SK-N-SH (cell line): ENCODE measurements around the gene CXADR. TPM values are rescaled to one million over a fixed set of nuclear protein-coding genes. Genes with fewer than 3 reads are reported as not detected.

Experiments used
- CTCF ChIA-PET: fragments of 300-600, 350-600 bp; formaldehyde crosslinking; extraction: SDS; loops from one replicate; lab custom pipeline; 2021; lab: Yijun Ruan, JAX
- POLR2A ChIA-PET: fragments of 350-600 bp; sonication (Branson Sonifier 250); formaldehyde crosslinking; extraction: SDS; loops from one replicate; lab custom pipeline; 2020; ENCODE audit warnings: antibody characterized with exemption, inconsistent platforms; lab: Yijun Ruan, JAX
- DNase-seq: peaks from one replicate; pipeline ENCODE4 v3.0.0; 2012
- H2AFZ ChIP-seq: fragments of 200-600 bp; sonication (generic); 2 replicates; pipeline ENCODE4 v1.8.1; 2016; ENCODE audit warnings: antibody characterized with exemption, mild to moderate bottlenecking, low read depth
- H3F3A ChIP-seq: fragments of 200-600 bp; sonication (generic); replicated peaks from 2 replicates; pipeline ENCODE3; 2016; ENCODE audit warnings: antibody characterized with exemption, mild to moderate bottlenecking; ENCODE audit not compliant: insufficient read depth
- H3K27ac ChIP-seq, 2 experiments: fragments of 200-500 bp in 1 of 2; fragments of 200-600 bp in 1 of 2; sonication (Bioruptor generic) in 1 of 2; sonication (generic), shearing (Covaris generic) in 1 of 2; 2 replicates each; pipeline versions ENCODE4 v1.5.1 to v1.6.1; 2014 to 2016; ENCODE audit warnings: low read depth in 2 of 2, inconsistent platforms in 1 of 2, low read length in 1 of 2, mild to moderate bottlenecking in 1 of 2, mixed read lengths in 1 of 2
- H3K27me3 ChIP-seq: fragments of 200-600 bp; sonication (generic), shearing (Covaris generic); 2 replicates; pipeline ENCODE4 v1.6.1; 2016; ENCODE audit warnings: mixed run types; ENCODE audit not compliant: insufficient read depth
- H3K36me3 ChIP-seq, 2 experiments: fragments of 200-500 bp in 1 of 2; fragments of 200-600 bp in 1 of 2; sonication (Bioruptor generic) in 1 of 2; sonication (generic) in 1 of 2; replicated peaks in 1 of 2; 2 replicates each; pipeline versions ENCODE3 to v1.5.1; 2014 to 2016; ENCODE audit warnings: low read length in 1 of 2, mild to moderate bottlenecking in 1 of 2; ENCODE audit not compliant: insufficient read depth in 2 of 2, control insufficient read depth in 1 of 2
- H3K4me1 ChIP-seq, 2 experiments: fragments of 200-500 bp in 1 of 2; fragments of 200-600 bp in 1 of 2; sonication (Bioruptor generic) in 1 of 2; sonication (generic), shearing (Covaris generic) in 1 of 2; 2 replicates each; pipeline versions ENCODE4 v1.5.1 to v1.6.1; 2014 to 2016; ENCODE audit warnings: low read depth in 1 of 2, low read length in 1 of 2, mixed run types in 1 of 2; ENCODE audit not compliant: insufficient read depth in 2 of 2, control insufficient read depth in 1 of 2
- H3K4me2 ChIP-seq: fragments of 200-600 bp; sonication (generic), shearing (Covaris generic); 2 replicates; pipeline ENCODE4 v1.6.1; 2017; ENCODE audit warnings: mixed run types
- H3K4me3 ChIP-seq, 2 experiments: fragments of 200-500 bp in 1 of 2; fragments of 200-600 bp in 1 of 2; sonication (Bioruptor generic) in 1 of 2; sonication (generic), shearing (Covaris generic) in 1 of 2; 2 replicates each; pipeline versions ENCODE4 v1.5.1 to v1.8.1; 2014 to 2016; ENCODE audit warnings: low read depth in 2 of 2, inconsistent platforms in 1 of 2, low read length in 1 of 2, mild to moderate bottlenecking in 1 of 2, mixed read lengths in 1 of 2, moderate library complexity in 1 of 2
- H3K79me2 ChIP-seq: fragments of 200-600 bp; sonication (generic); 2 replicates; pipeline ENCODE4 v1.8.1; 2017; ENCODE audit warnings: mild to moderate bottlenecking; ENCODE audit not compliant: insufficient read depth
- H3K9ac ChIP-seq: fragments of 200-600 bp; sonication (generic); 2 replicates; pipeline ENCODE4 v1.6.1; 2017; ENCODE audit warnings: mixed run types
- H3K9me2 ChIP-seq: fragments of 200-600 bp; sonication (generic); 2 replicates; pipeline ENCODE4 v1.6.1; 2017; ENCODE audit warnings: mixed run types
- H3K9me3 ChIP-seq: fragments of 200-600 bp; sonication (generic); 2 replicates; pipeline ENCODE4 v1.6.1; 2017; ENCODE audit warnings: mixed run types, mild to moderate bottlenecking, moderate library complexity
- H4K20me1 ChIP-seq: fragments of 200-600 bp; sonication (generic); 2 replicates; pipeline ENCODE4 v1.6.1; 2017; ENCODE audit warnings: mild to moderate bottlenecking, mixed run types; ENCODE audit not compliant: insufficient read depth
- CTCF ChIP-seq: fragments of 200-600 bp; sonication (generic); IDR thresholded peaks from 2 replicates; pipeline ENCODE4 v1.6.1; 2017; ENCODE audit warnings: antibody characterized with exemption, mild to moderate bottlenecking, moderate library complexity
- ELF1 ChIP-seq: IDR thresholded peaks from 2 replicates; pipeline ENCODE4 v1.4.0; 2012
- EP300 ChIP-seq, 2 experiments: IDR thresholded peaks; 2 replicates each; pipeline versions ENCODE4 v1.4.0 to v1.6.1; 2012; ENCODE audit warnings: borderline replicate concordance in 1 of 2, low read depth in 1 of 2, low read length in 1 of 2
- FOXM1 ChIP-seq: IDR thresholded peaks from 2 replicates; pipeline ENCODE4 v1.4.0; 2012; ENCODE audit warnings: low read depth, mild to moderate bottlenecking
- GATA2 ChIP-seq: sonication (generic); formaldehyde crosslinking; IDR thresholded peaks from 2 replicates; pipeline ENCODE4 v1.5.0; 2020; ENCODE audit warnings: mild to moderate bottlenecking, missing genetic modification reagents
- JUND ChIP-seq: IDR thresholded peaks from 2 replicates; pipeline ENCODE4 v1.4.0; 2012
- NRF1 ChIP-seq: IDR thresholded peaks from 2 replicates; pipeline ENCODE4 v1.6.1; 2012; ENCODE audit warnings: low read depth, mild to moderate bottlenecking, low read length
- PBX3 ChIP-seq: IDR thresholded peaks from 2 replicates; pipeline ENCODE4; 2012
- POLR2AphosphoS5 ChIP-seq: IDR thresholded peaks from 2 replicates; pipeline ENCODE4 v1.6.1; 2012; ENCODE audit warnings: low read depth, low read length
- RAD21 ChIP-seq: IDR thresholded peaks from 2 replicates; pipeline ENCODE4 v1.6.1; 2012; ENCODE audit warnings: mild to moderate bottlenecking, low read length
- RCOR1 ChIP-seq: fragments of 150-350 bp; IDR thresholded peaks from 2 replicates; pipeline ENCODE4 v1.6.1; 2017; ENCODE audit warnings: antibody characterized with exemption, low read length
- RFX5 ChIP-seq: IDR thresholded peaks from 2 replicates; pipeline ENCODE4 v1.6.1; 2012; ENCODE audit warnings: mild to moderate bottlenecking, improper control_type of control experiment, low read length
- SIN3A ChIP-seq: IDR thresholded peaks from 2 replicates; pipeline ENCODE4 v1.6.1; 2012; ENCODE audit warnings: low read depth, mild to moderate bottlenecking, low read length, moderate library complexity, borderline replicate concordance
- SMC3 ChIP-seq: IDR thresholded peaks from 2 replicates; pipeline ENCODE4 v1.6.1; 2012; ENCODE audit warnings: low read depth, low read length, improper control_type of control experiment
- TCF12 ChIP-seq: IDR thresholded peaks from 2 replicates; pipeline ENCODE4 v1.4.0; 2012
- ZBTB33 ChIP-seq: IDR thresholded peaks from 2 replicates; pipeline ENCODE4 v1.4.0; 2012; ENCODE audit warnings: low read depth, borderline replicate concordance
- WGBS: methylation state at CpG from one replicate; pipeline ENCODE4 v1.1.6; 2017; ENCODE audit warnings: low lambda C conversion rate; 5-methylcytosine and 5-hydroxymethylcytosine counted together
- polyA plus RNA-seq, 3 experiments: library from polyadenylated mRNA; depleted of rRNA; stranded (reverse); fragments of >200 nt; gene quantifications; 2 replicates each; pipeline ENCODE4 v1.2.3, GENCODE V29; 2012
- TF ChIP-seq, protein P1 (sequence below): IDR thresholded peaks from 2 replicates; pipeline ENCODE4 v1.4.0; 2012; ENCODE audit warnings: low read depth, borderline replicate concordance

CXADR gene
- polyA plus RNA-seq, 1 of the 3 experiments (the other 2 are of a cell fraction), result 1.1 TPM

- no peak overlapping the region for H3K9ac ChIP-seq
- ChIA-PET CTCF (no interaction called here), POLR2A (no interaction called here)
- no peaks in the 10 kb centered on the region for H3K4me1 ChIP-seq
- no peaks in the 10 kb centered on the region for H3K36me3 ChIP-seq
- DNase-seq, result no peak
- H3K79me2 ChIP-seq, result no peaks in the 10 kb centered on the region
- H3K27me3 ChIP-seq, result no peaks in the 10 kb centered on the region; the same call in 1 of the 2 replicates
- H3K4me3 ChIP-seq, result no peak overlapping the region
- TF ChIP-seq ELF1, result no peak
- no peak for TF ChIP-seq RAD21
- TF ChIP-seq ZBTB33, result no peak
- no peak for TF ChIP-seq TCF12
- no peak for TF ChIP-seq SIN3A
- no peak for TF ChIP-seq GATA2 (CRISPR knock-in tag)
- no peak for TF ChIP-seq PBX3
- no peaks in the 10 kb centered on the region for H3K9me2 ChIP-seq
- no peak overlapping the region for H3K4me2 ChIP-seq
- no peaks in the 10 kb centered on the region for H4K20me1 ChIP-seq
- no peaks in the 10 kb centered on the region for H3F3A ChIP-seq
- H3K9me3 ChIP-seq, result no peaks in the 10 kb centered on the region
- 71% methylated on average over 4 of the region's 4 CpGs for whole genome bisulfite sequencing
- H2AFZ ChIP-seq, result no peak overlapping the region
- no peak overlapping the region for H3K27ac ChIP-seq
Measured at GRCh38 chr21:17467392-17467791, 45.5 kb upstream of the CXADR start.

- Histone ChIP-seq H3K4me3 (no peak overlapping the region), H3F3A (no peaks in the 10 kb centered on the region), H2AFZ (no peak overlapping the region), H3K9me2 (no peaks in the 10 kb centered on the region), H3K36me3 (no peaks in the 10 kb centered on the region), H3K4me1 (no peaks in the 10 kb centered on the region), H3K9ac (no peak overlapping the region), H3K9me3 (no peaks in the 10 kb centered on the region), H3K27me3 (no peaks in the 10 kb centered on the region; the same call in 1 of the 2 replicates), H3K79me2 (no peaks in the 10 kb centered on the region), H4K20me1 (no peaks in the 10 kb centered on the region), H3K27ac (no peak overlapping the region), H3K4me2 (no peak overlapping the region)
- ChIA-PET CTCF (no interaction called here), POLR2A (no interaction called here)
- no peak for TF ChIP-seq PBX3
- no peak for TF ChIP-seq FOXM1
- TF ChIP-seq JUND, result no peak
- no peak for TF ChIP-seq POLR2AphosphoS5
- no peak for TF ChIP-seq TCF12
- no peak for TF ChIP-seq SIN3A
- no peak for TF ChIP-seq NRF1
- no peak for TF ChIP-seq RAD21
- no peak for TF ChIP-seq EP300 (IDR thresholded peaks at IDR 0.05; ENCODE audit: borderline replicate concordance in 1 of 2, low read depth in 1 of 2, low read length in 1 of 2)
- TF ChIP-seq RCOR1, result no peak
- TF ChIP-seq, protein P1, sequence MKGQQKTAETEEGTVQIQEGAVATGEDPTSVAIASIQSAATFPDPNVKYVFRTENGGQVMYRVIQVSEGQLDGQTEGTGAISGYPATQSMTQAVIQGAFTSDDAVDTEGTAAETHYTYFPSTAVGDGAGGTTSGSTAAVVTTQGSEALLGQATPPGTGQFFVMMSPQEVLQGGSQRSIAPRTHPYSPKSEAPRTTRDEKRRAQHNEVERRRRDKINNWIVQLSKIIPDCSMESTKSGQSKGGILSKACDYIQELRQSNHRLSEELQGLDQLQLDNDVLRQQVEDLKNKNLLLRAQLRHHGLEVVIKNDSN, result no peak
- TF ChIP-seq ZBTB33, result no peak
- TF ChIP-seq RFX5, result no peak
- TF ChIP-seq SMC3, result no peak
- TF ChIP-seq CTCF, result no peak
- no peak for DNase-seq
- WGBS, result 86% methylated on average over 3 of the region's 3 CpGs
Measured at GRCh38 chr21:17467829-17468228, 45.0 kb upstream of the CXADR start.
